PC-9 (cell line): ENCODE measurements around the gene KRT6B.

Source experiments
- CTCF ChIP-seq: fragments of 200-600 bp; sonication (generic); conservative IDR thresholded peaks from 2 replicates; pipeline ENCODE4 v1.6.1; 2017; ENCODE audit warnings: mixed run types, antibody characterized with exemption, mild to moderate bottlenecking, moderate library complexity
- EZH2 ChIP-seq: fragments of 200-600 bp; sonication (generic); IDR thresholded peaks from 2 replicates; pipeline ENCODE4 v1.8.0; 2017; ENCODE audit warnings: antibody characterized with exemption, low read depth

- TF ChIP-seq CTCF (no peak), EZH2 (no peak)
Measured at GRCh38 chr12:52413782-52414345, 38.1 kb downstream of the KRT6B start.
